HG03103 (cell line): ENCODE data around the gene IRGC.
"Not testable (repeated sequence)": the region's sequence is repeated elsewhere in the genome, so short reads cannot be mapped to it uniquely, and the experiment has no call there.

Experiments used
- ATAC-seq: cut with Tn5 transposase; IDR thresholded peaks from one replicate; pipeline ENCODE4 v1.9.1; 2021; ENCODE audit warnings: low read depth; ENCODE audit not compliant: unreplicated experiment

Gene IRGC

DNA sequence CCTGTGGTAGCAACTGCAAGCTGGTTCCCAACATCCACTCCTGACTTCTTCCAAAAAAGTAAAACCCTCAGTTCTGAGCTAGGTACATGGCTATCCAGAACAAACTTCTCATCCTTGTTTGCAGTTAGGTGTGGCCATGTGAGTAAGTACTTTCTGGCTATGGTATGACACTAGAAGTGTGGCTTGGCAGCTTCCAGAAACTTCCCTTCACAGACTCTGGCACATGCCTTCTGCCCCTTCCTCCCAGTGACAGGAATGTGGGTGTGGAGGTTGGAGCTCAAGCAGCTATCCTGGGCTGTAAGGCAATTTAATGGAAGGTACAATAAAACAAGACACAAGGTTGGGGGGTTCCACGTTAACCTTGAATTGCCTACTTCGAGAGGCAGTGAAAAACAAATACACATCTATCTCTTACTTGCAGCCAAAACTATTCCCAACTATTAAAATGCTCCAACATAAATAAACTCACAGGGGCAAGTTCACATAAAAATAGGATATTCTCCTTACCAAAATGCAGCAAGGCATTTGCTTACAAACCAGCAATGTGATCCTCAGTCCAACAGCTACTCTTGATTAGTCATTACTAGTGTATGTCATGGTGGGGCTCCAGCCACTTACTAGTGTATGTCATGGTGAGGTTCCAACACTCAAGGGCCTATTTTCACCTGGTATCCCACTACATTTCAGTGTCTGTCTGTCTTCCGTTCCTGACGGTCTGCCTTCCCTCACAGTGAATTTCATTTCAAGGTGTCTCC lies 35.8 kb downstream of the IRGC start:
- no peak for ATAC-seq

DNA sequence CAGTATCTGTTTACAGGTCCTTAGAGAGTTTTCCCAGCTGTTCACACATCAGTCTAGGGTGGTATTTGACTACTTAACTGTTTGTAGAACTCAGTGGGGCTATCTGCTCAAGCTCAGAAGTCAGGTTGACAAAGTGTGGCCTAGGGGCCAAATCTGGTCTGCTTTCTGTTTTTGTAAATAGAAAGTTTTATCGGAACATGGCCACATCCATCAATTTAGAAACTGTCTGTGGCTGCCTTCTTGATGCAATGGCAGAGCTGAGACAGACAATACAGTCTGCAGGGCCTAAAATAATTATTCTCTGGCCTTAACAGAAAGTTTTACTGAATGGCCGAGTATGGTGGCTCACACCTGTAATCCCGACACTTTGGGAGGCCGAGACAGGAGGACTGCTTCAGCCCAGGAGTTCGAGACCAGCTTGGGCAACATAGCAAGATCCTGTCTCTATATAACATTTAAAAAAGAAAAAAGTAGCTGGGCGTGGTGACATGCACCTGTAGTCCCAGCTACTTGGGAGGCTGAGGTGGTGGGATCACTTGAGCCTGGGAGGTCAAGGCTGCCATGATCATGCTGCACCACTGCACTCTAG lies 36.5 kb downstream of the IRGC start:
- no peak for ATAC-seq

DNA sequence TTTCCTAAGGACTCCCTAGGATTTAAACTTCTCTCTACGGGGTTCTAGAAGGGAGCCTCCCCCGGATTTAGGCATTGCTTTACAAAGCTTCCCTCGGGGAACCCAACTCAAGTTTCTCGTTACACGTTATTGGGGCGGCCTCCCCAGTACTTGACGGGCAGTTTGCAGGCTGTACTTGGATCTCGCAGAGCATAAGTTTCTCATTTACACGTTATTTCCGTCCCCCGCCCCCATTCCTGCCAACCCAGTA lies 38.3 kb downstream of the IRGC start:
- no peak for ATAC-seq

DNA sequence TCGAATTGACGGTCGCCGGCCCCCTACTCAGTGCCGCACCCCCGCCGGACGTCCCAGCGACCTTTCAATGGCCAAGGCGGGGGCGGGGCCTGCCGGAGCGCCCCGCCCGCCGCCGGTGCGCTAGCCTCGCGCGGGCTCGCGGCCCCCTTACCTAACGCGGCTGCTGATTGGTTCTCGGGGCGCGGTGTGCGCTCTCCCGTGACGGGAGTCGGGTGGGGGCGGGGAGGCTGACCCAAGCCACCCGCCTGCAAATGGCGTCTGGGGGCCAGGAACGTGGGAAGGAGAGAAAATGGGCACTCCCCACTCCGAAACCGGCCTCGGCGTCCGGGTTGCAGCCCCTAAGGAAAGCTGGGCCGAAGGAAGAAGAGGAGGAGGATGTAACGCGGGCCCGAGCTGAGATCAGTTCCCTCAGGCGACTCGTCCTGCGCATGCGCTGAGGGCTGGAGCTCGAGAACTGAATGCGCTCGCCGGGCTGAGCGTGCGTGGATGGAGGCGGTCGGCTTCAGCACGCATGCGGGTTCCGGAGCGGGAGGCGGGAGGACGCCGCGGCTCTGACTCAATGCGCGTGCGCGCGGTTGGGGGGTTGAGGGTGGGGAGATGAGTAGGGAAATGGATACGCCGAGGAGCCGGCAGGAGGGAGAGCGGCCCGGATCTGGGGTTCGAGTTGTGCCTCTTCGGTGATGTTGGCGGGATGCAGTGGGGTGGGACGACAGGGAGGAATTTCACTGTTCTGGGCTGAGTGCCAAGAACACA lies 38.8 kb downstream of the IRGC start, which contains the start of gene SMG9:
TSS of gene SMG9 (minus strand) at position 460 of the 753 bp plus-strand sequence. CDS start 4,221 bp downstream, outside the sequence.
- peak; percentile 48 for ATAC-seq

DNA sequence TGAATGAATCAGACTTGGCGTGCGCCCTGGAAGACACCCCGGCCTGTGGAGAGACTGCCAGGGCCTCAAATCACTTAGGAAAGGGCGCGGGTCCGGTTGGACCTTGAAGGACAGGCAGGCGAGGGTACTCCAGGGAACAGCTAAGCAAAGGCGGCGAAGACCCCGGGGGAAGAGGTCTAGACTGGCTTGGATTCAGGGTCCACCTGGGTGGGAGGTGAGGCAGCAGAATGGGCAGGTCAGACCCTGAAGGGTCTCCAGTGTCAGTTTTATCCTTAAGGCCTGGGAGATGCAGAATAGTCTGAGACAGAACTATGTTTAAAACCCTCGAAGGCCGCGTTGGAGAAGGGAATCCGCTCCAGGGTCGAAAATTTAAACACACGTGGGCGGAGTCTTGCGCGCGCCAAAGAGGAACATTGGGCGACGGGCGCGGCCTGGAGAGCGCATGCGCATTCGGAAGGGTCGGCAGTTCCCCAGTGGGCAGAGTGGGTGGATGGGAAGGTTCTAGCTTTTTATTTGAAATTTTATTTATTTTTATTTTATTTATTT lies 39.5 kb downstream of the IRGC start:
- ATAC-seq = no peak

DNA sequence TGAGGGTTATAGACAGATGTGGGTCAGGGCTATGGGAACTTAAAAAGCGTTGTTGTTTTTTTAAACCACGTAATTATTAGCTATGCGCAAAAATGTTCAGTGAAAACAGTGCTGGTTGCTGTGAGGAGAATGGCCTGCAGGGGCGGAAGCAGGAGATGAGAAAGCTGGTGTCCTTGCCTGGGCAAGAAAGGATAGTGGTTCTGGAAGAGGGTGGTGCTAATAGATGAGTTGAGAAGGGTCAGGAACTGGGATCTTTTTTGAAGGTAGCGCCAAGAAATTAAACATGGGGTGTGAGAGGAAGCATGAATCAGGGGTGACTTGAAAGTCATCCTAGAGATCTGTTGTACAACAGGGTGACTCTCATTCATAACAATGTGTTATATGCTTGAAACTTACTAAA lies 43.6 kb downstream of the IRGC start:
- no peak for ATAC-seq

DNA sequence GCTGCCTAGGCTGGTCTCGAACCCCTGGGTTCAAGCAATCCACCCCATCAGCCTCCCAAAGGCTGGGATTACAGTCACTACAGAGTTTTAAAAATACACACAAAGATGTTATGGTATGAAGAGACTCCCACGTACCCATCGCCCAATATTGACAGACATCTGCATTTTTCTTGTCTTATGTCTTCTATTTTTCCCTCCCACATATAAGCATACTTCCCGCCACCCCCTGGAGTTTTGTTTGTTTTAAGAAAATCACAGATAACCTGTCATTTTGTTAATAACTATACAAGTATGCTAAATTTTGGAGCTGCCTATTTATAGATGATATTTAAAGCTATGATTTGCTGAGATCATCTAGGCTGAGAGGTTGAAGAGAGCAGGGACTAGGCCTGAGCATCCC lies 45.1 kb downstream of the IRGC start:
- no peak for ATAC-seq

DNA sequence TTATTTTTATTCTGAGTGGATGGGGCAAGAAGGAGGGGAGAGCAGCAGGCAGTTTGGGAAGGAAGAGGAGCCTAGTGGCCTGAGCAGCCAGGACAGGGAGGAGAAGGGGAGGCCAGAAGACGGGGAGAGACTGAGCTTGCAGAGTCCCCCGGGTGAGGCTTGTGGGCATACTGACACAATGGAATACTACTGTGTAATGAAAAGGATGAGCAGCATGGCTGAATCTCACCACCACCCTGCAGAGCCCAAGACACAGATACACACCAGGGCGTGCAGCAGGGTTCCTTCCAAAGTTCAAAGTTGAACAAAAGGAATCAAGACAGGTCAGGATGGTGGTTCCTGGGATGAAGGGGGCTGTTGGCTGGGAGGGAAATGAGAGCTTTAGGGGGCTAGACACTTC lies 46.9 kb downstream of the IRGC start:
- no peak for ATAC-seq

DNA sequence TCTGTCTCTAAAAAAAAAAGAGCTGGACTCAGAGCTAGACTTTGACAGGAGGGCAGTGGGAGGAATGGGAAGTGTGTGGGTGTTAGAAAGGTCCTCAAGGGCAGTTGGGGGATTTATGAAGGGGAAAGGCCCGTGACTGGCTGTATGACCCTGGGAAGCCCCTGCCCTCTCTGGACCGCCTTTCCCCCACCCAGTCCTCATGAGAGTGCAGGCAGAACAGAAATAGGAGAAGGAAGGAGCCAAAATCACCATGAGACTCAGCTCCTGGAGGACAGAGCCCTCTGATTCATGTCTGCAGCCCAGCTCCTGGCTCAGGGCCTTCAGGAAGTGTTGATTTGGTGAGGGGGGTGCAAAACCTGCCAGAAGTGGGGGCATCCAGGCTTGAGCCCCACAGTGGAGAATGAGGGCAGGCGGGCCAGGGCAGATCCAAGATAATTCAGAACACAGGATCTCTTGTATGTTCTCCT lies 47.6 kb downstream of the IRGC start:
- ATAC-seq = no peak

DNA sequence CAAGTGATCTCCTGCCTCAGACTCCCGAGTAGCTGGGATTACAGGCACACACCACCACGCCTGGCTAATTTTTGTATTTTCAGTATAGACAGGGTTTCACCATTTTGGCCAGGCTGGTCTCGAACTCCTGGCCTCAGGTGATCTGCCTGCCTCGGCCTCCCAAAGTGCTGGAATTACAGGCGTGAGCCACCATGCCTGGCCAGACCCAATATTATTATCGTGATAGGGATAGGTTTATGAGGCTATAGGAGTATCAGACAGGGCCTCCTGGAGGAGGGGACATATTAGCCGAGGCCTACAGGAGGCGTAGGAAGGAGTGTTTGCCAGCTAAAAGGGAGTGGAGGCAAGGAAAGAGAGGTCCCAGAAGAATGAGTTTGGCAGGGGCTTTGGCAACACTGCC lies 48.8 kb downstream of the IRGC start:
- not testable (repeated sequence) for ATAC-seq

DNA sequence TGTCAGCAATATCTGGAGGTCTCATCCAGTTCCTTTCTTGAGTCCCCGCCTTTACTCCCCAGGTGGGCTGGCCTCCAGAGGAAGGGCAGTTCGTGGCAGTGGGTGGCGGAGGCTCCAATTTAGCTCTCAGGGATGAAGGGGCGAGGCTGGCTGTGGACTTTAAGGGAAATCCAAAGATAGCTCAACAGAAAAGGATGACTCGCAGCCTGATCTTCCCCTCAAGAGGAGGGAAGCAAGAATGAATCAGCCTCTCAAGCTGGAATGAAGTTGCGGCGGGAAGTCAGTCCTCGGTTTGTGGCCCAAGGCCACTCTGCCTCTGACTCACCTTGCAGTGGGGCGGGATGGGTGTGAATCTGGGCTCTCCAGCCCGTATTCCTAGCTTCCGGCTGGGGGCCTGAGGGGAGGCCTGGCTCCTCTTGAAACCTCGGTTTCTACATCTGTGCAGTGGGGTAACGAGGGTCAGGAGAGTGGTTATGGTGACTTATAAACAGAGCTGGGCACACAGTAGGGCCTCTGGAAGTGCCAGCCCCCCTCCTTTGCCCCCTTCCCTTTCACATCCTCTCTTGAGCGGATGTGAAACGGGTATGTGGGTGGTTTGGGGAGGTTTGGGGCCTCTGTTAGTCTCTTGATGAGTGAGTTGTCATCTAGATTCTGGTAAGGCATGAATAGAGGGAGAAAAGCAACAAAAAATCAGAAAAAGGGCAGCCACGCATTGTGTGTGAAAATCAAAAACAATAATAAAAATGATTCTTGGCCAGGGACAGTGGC lies 49.4 kb downstream of the IRGC start:
- ATAC-seq = peak; percentile 54

DNA sequence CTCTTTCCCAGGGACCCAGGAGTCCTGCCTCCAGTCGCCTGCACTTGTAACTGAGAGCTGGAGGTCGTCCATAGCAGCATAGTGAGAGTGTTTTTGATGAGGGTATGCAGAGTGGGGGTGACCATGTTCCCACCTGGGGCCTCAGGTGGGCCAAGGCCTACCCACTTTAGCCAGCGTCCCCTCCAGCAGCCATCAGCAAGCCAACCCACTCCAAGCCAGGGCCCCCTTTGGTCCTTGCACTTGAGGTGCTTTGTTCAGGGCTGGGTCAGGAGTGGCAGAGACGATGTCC lies 50.8 kb downstream of the IRGC start:
- ATAC-seq = no peak

DNA sequence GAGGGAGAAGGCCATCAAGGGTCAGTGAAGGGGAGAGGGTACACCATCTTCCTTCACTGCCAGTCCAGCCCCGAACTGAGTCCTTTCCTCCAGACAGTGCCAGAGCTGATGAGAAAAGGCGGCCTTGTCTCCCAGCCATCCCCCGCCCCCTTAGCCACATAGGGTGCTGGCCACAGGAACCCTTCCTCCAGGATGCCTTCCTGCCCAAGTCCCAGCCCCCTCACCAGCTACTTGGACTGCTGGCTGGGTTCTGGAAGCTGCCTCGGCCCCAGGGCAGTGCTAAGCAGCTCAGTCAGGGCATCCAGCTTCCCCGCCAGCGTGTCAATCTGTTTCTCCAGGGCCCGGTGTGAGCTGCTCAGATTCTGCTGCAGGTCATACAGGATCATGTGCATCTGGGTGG lies 51.4 kb downstream of the IRGC start:
- ATAC-seq = no peak

DNA sequence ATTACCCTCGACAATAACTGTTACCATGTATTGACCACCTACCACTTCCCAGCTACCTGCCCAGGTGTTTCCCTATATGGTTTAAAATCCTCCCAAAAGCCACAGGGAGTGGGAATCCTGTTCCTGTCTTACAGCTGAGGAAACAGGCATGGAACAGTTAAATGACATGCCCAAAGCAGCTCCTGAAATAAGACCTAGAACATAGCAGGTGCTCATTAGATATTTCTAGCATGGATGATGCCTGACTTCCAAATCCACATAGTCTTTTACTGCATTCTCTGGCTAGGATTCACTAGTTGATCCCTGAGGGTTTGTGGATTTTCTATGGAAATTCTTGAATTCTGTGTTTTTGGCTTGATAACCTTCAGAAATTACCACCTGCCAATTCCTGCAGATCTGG lies 51.9 kb downstream of the IRGC start:
- no peak for ATAC-seq

DNA sequence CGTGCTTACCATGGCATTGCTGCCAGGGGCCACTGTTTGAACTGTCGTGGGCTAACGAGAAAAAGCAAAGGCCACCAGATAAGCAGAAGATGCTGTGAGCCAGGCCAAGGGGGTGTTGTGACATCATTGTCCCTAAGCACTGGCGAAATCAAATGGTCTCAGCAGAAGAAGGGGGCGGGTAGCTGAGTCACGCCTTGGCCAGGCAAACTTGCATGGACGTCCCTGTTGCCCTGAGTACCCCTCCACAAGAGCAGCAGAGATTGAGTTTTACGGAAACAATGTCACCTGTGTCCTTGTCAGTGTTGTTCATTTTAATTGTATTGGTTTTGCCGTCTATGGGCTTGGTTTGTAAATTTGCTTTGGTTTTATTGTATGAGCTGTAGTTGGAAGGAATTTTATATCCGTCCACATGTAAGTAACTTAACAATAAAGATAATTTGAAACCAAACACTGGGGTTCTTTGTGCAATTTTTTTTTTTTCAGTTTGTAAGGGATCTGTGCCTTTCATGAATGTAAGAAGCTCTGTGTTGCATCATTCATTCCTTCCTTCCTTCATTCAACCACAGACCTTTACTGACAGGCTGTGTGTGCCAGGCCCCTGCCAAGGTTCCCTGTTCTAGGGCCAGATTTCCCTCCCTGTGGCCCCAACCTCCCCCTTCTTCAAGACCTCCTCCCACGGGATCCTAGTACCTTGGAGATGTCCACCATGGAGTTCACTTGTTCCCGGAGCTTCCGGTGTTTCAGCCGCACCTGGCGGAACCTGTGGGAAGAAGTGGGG lies 52.6 kb downstream of the IRGC start:
- ATAC-seq = no peak

DNA sequence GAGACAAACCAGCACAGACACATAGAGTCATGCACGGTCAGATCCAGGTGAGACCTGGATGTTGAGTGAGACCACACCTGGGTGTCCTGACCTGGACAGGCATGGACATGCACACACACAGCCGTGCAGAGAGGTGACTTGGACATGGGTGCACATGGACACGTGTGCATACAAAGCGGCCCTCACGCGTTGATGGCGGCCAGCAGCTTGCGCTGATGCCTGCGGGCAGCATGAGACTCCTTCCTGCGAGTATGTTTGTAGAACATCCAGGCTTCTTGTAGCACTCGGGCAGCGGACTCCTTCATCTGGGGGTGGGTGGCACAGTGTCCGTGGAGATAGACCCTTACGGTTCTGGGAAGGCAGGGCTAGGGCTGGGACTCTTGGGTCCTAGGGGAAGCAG lies 53.4 kb downstream of the IRGC start:
- ATAC-seq = no peak
